GM19467 (cell line): ENCODE data around the gene FAM222A.
"Not testable (repeated sequence)": the region's sequence is repeated elsewhere in the genome, so short reads cannot be mapped to it uniquely, and the experiment has no call there.

ENCODE experiments used
- ATAC-seq: cut with Tn5 transposase; IDR thresholded peaks from one replicate; pipeline ENCODE4 v1.9.1; 2021; ENCODE audit warnings: mild to moderate bottlenecking, moderate library complexity; ENCODE audit not compliant: unreplicated experiment

Gene FAM222A

GRCh38 chr12:109693653-109694600, 19.7 kb upstream of the FAM222A start:
- ATAC-seq: no peak

GRCh38 chr12:109694629-109695028, 19.0 kb upstream of the FAM222A start:
- ATAC-seq: not testable (repeated sequence)

- no peak for ATAC-seq
These were observed 18.2 kb upstream of the FAM222A start for GRCh38 chr12:109695416-109695815.

- no peak for ATAC-seq
These were observed 17.6 kb upstream of the FAM222A start for GRCh38 chr12:109695961-109696461.

- ATAC-seq: no peak
These were observed 16.9 kb upstream of the FAM222A start for GRCh38 chr12:109696485-109697269.

- ATAC-seq: no peak
These were observed 16.4 kb upstream of the FAM222A start for GRCh38 chr12:109697270-109697553.

GRCh38 chr12:109697877-109698468, 15.7 kb upstream of the FAM222A start:
- no peak for ATAC-seq

GRCh38 chr12:109698820-109699219, 14.8 kb upstream of the FAM222A start:
- no peak for ATAC-seq

- no peak for ATAC-seq
These were observed 12.6 kb upstream of the FAM222A start for GRCh38 chr12:109701064-109701463.

- no peak for ATAC-seq
These were observed 11.3 kb upstream of the FAM222A start for GRCh38 chr12:109702111-109702841.

- no peak for ATAC-seq
These were observed 9.9 kb upstream of the FAM222A start for GRCh38 chr12:109703684-109704083.

GRCh38 chr12:109704371-109705098, 9.1 kb upstream of the FAM222A start:
- ATAC-seq: no peak

- no peak for ATAC-seq
These were observed 8.3 kb upstream of the FAM222A start for GRCh38 chr12:109705291-109705690.

- ATAC-seq: no peak
These were observed 7.3 kb upstream of the FAM222A start for GRCh38 chr12:109706398-109706746.

- no peak for ATAC-seq
These were observed 6.7 kb upstream of the FAM222A start for GRCh38 chr12:109706747-109707469.

GRCh38 chr12:109707470-109707821, 6.2 kb upstream of the FAM222A start:
- ATAC-seq: no peak

GRCh38 chr12:109708939-109709338, 4.7 kb upstream of the FAM222A start:
- no peak for ATAC-seq

- ATAC-seq: no peak
These were observed 4.1 kb upstream of the FAM222A start for GRCh38 chr12:109709401-109709991.

GRCh38 chr12:109710205-109710746, 3.3 kb upstream of the FAM222A start:
- no peak for ATAC-seq
